ENCODE results near the gene UNC5C.

DNA sequence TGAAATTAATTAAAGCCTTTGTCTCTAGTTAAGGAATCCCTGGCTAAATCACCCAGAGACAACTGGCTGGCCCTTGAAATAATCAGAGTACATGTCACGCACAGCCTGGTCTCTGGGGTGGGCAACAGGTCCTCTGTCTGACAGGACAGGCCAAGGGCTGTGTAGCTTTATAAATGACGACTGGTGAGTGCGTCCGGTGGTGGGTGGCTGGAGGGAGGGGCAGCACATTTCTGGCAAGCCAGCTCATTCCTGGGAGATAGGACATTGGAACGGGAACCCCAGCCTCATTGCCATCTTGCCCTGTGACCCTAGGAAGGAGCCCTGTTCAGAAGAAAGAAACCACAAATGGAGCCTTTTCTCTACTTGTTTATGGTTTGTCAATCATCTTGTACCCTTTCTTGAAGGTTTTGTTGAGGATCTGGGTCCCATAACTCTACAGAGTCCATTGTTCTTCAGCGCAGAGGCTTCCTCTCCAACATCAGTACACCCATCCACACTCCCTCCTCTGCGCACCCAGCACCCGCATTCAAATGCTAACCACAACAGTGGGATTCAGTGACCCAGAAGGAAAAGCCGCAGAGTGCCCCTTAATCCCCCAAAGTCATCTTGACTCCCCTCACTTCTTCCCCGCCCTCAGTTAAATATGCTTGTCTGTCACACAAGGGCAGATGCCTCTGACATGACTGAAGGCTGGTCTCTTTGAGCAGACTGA, 368.1 kb downstream of the UNC5C start:
- TF ChIP-seq, protein P1, sequence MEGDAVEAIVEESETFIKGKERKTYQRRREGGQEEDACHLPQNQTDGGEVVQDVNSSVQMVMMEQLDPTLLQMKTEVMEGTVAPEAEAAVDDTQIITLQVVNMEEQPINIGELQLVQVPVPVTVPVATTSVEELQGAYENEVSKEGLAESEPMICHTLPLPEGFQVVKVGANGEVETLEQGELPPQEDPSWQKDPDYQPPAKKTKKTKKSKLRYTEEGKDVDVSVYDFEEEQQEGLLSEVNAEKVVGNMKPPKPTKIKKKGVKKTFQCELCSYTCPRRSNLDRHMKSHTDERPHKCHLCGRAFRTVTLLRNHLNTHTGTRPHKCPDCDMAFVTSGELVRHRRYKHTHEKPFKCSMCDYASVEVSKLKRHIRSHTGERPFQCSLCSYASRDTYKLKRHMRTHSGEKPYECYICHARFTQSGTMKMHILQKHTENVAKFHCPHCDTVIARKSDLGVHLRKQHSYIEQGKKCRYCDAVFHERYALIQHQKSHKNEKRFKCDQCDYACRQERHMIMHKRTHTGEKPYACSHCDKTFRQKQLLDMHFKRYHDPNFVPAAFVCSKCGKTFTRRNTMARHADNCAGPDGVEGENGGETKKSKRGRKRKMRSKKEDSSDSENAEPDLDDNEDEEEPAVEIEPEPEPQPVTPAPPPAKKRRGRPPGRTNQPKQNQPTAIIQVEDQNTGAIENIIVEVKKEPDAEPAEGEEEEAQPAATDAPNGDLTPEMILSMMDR (tag by site-specific recombination; IDR thresholded peaks at IDR 0.05): no peak
- no peak for TF ChIP-seq ZNF138 (tag by site-specific recombination; IDR thresholded peaks at IDR 0.05; ENCODE audit: borderline replicate concordance)
- TF ChIP-seq ZNF274 (IDR thresholded peaks at IDR 0.05; ENCODE audit: low read length): no peak
- no peak for TF ChIP-seq ZNF274 (tag by site-specific recombination; IDR thresholded peaks at IDR 0.05; ENCODE audit: borderline replicate concordance)
- no peak for TF ChIP-seq ZNF155 (tag by site-specific recombination; IDR thresholded peaks at IDR 0.05)
- TF ChIP-seq, protein P2, sequence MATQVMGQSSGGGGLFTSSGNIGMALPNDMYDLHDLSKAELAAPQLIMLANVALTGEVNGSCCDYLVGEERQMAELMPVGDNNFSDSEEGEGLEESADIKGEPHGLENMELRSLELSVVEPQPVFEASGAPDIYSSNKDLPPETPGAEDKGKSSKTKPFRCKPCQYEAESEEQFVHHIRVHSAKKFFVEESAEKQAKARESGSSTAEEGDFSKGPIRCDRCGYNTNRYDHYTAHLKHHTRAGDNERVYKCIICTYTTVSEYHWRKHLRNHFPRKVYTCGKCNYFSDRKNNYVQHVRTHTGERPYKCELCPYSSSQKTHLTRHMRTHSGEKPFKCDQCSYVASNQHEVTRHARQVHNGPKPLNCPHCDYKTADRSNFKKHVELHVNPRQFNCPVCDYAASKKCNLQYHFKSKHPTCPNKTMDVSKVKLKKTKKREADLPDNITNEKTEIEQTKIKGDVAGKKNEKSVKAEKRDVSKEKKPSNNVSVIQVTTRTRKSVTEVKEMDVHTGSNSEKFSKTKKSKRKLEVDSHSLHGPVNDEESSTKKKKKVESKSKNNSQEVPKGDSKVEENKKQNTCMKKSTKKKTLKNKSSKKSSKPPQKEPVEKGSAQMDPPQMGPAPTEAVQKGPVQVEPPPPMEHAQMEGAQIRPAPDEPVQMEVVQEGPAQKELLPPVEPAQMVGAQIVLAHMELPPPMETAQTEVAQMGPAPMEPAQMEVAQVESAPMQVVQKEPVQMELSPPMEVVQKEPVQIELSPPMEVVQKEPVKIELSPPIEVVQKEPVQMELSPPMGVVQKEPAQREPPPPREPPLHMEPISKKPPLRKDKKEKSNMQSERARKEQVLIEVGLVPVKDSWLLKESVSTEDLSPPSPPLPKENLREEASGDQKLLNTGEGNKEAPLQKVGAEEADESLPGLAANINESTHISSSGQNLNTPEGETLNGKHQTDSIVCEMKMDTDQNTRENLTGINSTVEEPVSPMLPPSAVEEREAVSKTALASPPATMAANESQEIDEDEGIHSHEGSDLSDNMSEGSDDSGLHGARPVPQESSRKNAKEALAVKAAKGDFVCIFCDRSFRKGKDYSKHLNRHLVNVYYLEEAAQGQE (tag by site-specific recombination; IDR thresholded peaks at IDR 0.05): no peak
- no peak for TF ChIP-seq ZNF585B (tag by site-specific recombination; IDR thresholded peaks at IDR 0.05)
- TF ChIP-seq SP2 (tag by site-specific recombination; IDR thresholded peaks at IDR 0.05): no peak
- no peak for TF ChIP-seq ZSCAN16 (tag by site-specific recombination; IDR thresholded peaks at IDR 0.05)
- TF ChIP-seq, protein P3, sequence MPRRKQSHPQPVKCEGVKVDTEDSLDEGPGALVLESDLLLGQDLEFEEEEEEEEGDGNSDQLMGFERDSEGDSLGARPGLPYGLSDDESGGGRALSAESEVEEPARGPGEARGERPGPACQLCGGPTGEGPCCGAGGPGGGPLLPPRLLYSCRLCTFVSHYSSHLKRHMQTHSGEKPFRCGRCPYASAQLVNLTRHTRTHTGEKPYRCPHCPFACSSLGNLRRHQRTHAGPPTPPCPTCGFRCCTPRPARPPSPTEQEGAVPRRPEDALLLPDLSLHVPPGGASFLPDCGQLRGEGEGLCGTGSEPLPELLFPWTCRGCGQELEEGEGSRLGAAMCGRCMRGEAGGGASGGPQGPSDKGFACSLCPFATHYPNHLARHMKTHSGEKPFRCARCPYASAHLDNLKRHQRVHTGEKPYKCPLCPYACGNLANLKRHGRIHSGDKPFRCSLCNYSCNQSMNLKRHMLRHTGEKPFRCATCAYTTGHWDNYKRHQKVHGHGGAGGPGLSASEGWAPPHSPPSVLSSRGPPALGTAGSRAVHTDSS (tag by site-specific recombination; IDR thresholded peaks at IDR 0.05): no peak
- no peak for TF ChIP-seq ZNF670 (tag by site-specific recombination; IDR thresholded peaks at IDR 0.05; ENCODE audit: low read depth)
- TF ChIP-seq GLI4 (tag by site-specific recombination; IDR thresholded peaks at IDR 0.05): no peak
- TF ChIP-seq, protein P4, sequence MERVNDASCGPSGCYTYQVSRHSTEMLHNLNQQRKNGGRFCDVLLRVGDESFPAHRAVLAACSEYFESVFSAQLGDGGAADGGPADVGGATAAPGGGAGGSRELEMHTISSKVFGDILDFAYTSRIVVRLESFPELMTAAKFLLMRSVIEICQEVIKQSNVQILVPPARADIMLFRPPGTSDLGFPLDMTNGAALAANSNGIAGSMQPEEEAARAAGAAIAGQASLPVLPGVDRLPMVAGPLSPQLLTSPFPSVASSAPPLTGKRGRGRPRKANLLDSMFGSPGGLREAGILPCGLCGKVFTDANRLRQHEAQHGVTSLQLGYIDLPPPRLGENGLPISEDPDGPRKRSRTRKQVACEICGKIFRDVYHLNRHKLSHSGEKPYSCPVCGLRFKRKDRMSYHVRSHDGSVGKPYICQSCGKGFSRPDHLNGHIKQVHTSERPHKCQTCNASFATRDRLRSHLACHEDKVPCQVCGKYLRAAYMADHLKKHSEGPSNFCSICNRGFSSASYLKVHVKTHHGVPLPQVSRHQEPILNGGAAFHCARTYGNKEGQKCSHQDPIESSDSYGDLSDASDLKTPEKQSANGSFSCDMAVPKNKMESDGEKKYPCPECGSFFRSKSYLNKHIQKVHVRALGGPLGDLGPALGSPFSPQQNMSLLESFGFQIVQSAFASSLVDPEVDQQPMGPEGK (tag by site-specific recombination; IDR thresholded peaks at IDR 0.05): no peak
- no peak for TF ChIP-seq ZNF112 (tag by site-specific recombination; IDR thresholded peaks at IDR 0.05)

Measured in HEK293 (cell line).